ENCODE results near the gene EDAR.

EDAR gene

DNA sequence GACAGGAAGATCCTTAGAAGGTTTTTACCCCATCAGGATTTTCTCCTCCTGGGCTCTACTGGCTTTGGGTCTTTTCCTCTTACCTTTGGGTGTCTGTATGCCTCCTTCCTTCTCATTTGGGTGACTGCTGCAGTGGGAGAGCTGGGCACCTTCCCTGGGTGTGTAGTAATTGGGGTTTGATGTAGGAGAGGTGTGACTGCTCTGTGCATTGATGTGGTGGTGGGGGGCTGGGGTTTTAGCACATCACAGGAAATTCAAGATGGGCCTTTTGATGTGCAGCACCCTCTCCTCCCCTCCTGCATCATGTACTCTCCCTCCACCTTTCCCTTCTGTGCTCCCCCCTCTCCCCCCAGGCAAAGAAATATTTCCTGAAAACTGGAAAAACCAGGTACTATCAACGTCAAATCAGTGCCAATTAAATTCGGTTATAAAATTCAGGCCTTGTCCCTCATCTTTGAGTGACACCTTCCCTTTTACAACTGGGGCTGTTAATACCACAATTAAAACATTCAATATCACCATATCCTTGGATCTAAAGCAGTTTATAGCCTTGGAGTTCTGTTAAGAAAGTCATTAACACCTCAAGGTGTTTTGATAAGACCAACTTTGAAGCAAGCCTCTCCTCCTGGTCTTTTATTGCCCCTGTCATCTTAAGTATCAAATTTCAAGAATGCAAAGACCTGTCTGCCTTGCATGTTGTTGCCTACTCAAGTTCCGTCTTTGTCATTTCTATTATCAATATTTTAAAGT lies 23.3 kb downstream of the EDAR start:
- DNase-seq = no peak

DNA sequence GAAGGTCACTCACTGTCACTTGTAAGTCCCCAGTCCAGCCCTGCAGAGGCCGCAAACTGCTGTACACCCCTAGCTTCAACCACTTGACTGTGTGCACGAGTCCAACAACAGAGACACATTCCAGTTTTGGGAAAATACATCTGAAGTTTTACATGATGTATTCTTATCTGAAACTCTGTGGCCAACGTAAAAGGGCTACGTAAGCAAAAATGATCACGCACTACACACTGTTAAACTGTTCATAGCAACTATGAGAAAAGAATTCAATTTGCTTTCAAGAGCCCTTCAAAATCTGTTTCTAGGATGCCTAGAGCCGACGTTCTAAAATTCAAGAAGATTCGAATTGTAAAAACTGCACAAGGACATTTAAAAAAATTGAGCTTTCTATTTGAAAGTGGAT lies 26.0 kb downstream of the EDAR start:
- no peak for DNase-seq

DNA sequence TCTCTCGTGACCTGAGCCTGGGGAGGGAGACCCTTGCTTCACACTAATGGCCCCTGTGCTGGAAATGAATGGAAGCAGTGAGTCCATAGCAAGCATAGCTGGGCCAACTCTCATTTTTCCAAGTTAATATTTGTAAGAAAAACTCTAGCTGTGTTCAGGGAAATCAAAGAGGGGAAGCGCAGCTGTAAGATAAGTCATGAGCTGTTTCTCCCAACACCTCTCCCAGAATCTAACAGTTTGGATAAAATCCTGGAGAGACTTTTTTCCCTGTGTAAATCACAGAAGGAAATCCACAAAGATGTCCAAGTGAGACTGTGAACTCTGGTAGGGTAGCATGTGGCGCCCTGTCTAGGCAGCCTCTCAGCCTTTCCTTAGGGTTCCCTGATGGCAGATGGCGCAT lies 27.2 kb downstream of the EDAR start:
- DNase-seq = no peak

DNA sequence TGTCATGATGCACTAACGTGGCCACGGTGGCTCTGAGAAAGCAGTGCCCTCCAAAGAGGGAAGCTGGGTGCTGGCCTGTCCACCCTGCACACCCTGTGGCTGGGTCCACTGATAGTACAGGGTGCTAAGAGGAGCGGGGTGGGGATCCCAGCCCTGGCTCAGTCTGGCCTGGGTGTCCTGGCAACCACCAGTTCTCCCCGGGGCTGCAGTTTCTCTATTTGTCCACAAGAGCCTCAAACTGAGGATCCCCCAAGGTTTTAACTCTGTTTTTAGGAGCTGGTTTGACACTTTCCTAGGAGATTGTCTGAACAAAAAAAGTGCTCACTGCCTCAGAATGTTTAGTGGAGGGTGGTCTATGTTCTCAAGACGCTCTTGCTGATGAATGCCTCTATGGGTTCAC lies 29.0 kb downstream of the EDAR start:
- DNase-seq = no peak

DNA sequence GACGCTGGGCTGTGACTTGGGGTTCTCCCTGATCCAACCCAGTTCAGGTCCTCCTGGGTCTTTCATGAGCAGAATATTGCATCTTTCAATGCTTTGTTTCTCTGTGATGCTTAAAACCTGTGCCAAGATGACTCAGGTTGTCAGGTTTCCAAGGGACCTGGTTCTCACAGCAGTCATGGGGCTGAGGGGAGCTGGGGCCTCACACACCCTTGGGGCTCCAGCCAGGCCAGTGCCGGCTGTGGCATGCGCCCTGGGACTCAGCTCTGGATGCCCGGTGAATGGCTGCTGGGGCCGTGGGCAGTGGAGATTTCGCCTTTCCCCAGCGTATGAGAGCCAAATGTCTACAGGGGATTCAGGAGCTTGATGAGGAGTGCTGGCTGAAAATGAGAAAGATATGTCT lies 29.6 kb downstream of the EDAR start:
- no peak for DNase-seq

DNA sequence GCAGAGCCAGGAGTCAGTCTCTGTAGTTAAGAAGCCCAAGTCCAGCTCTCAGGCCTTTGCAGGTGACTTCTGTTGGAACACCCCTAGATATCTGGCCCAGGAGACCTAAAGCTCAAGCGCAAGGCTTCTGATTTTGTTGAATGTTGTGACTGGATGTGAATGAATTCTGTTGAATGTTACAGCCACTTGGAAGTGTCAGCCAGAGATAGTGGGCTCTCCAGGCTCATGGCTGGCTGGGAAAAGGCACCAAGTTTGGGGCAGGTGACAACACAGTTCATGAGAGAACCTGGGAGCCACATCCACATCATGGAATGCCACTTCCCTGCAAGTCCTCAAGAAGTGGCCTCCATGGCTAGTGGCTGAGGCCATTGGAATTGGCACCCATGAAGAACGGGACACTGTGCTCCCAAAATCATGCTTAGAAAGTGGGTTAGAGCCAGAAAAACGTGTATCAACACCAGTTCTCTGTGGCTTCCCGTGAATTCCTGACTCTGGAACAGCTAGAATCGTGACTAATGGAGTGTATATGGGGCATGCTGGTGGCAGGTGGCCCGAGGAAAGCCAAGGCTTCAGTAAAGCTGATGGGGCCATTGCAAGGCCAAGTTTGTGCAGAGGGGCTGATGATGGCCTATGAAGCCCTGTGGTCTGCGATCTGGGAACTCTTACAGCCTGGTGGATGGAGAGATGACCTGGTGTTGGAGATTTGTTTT lies 30.2 kb downstream of the EDAR start:
- peak in 1 of 3 experiments; percentile 26 for DNase-seq

DNA sequence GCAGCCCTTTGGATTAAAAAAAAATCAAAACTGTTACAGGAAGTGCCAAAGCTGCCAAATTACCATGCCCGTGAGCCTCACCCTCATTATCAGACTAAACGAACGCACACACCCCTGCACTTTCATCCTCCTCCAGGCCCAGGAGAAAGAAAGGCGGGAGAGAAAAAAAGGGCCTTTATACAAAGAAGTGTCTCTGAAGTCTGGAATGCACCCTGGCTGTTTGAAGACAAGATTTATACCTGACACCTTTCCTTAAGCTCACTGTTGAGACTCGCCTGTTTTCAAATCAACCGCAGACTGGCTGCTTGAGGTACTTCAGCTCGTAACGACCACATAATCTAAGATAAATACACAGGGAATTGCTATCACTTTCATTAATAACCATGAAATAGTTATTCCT lies 31.0 kb downstream of the EDAR start:
- peak in 2 of 3 experiments; percentile 36 to 70 for DNase-seq

DNA sequence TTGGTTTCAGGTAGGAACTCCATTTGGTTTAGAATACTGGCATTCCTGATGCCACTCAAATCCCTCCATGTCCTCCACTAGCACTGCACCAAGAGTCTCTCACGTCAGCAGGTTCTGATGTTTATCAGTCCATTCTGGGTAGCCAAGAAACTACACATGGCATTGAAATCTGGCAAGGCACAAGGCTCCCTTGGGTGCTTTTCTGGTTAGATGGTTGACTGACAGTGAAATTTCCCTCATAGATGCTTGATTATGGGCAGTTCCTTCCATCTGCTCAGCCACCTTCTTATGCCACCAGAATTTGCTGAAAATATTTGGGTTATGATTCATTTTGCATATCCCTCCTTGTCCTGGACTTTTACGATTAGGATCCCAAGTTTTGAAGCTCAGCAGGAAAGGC lies 32.6 kb downstream of the EDAR start:
- no peak for DNase-seq

DNA sequence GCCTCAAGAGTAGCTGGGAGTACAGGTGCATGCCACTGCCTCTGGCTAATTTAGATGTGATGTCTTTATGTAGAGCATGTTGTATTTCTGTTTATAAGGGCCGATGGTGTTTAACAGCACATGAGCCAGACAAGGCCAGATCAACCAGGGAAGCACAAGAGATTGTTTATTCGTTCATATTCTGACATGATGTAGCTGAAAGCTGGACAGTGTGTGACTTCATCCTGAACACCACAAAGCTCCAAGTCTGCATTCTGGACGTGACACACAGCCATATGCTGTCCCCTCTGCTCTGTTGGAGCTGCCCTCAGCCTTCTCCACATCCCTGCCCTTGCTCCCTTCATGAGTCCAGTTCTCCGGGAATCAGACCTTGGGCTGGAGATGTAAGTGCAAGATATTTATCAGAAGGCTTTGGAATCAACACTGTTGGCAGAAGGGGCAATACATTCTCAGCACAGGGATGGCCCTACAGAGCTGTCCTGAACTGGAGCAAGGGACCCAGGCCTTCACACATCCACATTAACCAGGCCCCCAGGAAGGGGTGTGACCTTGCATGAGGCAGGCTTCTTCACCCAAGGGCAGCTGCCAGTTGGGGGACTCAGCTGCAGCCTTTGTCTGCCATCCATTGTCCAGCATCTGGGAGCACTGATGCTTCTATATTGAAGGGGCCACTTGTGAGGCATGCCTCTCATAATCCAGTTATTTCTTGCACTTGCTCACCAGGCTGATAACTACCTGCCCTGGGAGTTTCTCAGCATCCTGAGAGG lies 38.5 kb downstream of the EDAR start:
- no peak for DNase-seq

DNA sequence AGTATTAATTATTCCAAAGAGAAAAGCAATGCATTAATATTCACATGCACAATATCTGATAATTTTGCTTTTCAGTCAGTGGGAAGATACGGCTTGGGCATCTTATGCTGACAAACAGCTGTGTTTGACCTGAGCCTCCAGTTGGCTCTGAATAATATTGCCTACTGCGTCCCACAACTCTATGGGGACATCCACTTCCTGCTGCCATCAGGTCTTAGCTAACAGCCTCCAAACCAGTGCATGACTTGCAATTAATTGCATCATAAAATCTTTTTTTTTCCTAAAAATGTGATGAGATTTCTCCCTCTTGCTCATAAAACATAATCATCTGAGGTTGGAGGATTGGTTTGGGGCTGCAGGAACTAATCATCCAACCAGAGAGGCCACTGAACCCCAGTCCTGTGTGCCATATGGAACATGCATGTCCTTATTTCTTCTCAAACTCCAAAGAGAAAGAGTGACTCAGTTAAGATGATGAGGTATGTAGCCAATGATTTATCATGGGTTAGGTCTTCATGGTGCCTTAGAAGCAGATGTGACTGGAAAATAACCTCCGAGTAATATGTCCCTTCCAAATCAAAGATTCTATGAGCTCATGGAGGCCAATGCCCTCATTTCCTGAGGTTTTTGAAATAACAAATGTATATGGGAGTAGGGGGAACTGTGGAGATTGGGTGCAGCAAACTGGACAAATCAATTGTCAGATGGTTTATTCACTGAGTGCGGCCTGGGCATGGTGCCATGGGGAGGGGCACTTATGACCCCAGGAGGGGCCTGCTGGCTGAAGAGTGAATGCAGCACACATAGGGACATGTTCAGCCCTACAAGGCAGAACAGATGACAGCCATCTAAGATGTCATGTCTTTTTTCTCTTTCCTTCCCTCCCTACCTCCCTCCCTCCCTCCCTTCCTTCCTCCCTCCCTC lies 39.4 kb downstream of the EDAR start:
- no peak for DNase-seq

DNA sequence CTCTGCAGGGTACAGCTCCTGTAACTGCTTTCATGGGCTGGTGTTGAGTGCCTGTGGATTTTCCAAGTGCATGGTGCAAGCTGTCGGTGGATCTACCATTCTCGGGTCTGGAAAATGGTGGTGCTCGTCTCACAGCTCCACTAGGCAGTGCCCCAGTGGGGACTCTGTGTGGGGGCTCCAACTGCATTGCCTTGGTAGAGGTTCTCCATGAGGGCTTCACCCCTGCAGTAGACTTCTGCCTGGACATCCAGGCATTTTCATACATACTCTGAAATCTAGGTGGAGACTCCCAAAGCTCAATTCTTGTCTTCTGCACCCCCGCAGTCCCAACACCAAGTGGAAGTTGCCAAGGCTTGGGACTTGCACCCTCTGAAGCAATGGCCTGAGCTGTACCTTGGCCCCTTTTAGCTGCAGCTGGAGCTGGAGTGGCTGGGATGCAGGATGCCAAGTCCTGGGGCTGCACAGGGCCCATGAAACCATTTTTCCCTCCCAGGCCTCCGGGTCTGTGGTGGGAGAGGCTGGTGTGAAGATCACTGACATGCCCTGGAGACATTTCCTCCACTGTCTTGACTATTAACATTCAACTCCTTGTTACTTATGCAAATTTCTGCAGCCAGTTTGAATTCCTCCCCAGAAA lies 41.6 kb downstream of the EDAR start:
- no peak for DNase-seq

DNA sequence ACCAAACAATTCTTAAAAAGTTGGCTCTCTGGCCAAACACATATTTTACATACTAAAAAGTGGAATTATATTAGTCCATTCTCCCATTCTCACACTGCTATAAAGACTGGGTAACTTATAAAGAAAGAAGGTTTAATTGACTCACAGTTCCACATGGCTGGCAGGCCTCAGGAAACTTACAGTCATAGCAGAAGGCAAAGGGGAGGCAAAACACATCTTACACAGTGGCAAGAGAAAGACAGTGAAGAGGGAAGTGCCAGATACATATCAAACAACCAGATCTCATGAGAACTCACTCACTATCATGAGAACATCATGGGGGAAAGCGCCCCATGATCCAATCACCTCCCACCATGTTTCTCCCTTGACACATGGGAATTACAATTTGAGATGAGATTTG lies 42.6 kb downstream of the EDAR start:
- DNase-seq = no peak

DNA sequence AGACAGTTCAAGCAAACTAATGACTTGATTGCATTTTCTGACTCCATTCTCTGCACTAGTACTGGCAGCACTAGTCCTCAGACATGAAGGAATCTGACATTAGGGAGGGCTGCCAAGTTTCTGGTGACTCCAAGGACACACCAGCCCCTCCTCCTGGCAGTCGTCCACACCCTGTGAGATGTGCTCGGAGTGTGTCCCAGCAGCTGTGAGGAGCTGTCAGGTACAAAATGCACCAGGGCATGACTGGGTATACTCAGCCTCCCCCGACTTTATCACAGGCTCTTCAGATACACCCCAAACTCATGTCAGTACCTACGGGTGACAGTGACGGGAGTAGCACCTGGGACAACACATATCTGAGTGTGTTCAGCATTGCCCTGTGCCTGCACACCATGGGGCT lies 43.1 kb downstream of the EDAR start:
- no peak for DNase-seq

DNA sequence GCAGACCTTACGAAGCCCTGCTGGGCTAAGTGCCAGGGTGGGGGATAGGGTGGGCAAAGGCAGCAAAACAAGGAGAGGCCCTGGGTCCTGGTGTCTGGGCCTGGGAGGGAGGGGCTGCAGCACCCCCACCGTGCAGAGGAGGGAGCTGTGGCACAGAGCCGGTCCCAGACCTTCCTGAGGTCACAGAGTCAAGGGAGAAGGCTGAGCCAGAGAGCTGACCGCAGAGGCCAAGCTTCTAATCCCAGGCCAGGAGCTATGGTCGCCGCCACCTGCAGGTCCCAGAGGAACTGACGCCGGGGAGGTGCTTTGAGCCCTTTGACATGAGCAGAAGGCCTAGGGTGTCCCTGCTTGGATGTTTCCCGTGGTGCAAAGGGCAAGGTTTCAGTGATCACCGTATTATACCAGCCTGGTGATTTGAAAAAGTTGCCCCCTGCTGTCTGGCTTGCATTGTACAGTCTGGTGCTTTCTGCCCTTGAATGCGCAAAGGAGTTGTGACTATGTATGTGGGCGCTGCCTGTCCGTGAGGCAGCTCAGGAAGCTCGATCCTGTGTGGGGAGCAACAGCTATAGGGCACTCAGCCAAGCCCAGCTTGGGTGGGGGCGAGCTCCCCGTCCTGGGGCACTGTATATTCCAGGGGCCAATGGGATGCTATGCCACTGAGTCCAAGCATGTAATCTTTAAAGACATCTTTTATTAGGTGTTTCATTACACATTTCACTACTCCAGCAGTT lies 44.3 kb downstream of the EDAR start:
- DNase-seq = no peak

DNA sequence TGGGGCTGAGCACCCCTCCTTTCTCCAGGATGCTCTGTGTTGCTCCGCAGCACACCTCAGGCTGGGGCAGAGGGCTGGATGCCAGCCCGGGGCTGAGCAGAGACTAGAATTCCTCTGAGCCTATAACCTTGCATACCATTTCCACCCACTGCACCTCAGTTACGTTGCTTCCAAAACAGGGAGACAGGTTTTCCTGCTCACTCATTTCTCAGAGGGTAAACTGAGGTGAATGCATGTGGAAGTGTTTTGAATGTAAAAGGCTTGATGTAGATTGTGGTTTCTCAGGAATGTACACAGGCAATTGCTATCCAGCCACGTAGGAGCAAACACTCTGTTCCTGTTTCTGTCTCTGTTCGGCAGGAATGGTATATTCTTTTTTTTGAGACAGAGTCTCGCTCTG lies 45.3 kb downstream of the EDAR start:
- no peak for DNase-seq

DNA sequence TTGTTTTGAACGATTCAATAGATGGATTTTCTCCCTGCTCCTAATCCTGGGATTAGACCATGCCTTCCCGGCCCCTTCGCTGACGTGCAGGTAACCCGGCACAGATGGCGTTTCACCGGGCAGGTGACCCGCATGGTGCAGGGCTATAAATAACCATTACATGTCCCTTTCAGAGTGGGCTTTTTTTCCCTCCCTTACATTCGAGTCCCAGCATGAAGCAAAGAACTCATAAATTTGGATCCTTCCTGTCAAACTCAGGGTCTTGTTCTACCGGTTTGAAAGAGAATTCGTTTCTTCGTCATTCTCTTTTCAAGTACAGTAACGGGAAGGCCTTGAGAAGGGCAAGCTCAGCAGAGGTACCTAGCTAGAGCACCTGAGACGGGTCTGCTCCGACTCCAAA lies 46.1 kb downstream of the EDAR start:
- DNase-seq = no peak

DNA sequence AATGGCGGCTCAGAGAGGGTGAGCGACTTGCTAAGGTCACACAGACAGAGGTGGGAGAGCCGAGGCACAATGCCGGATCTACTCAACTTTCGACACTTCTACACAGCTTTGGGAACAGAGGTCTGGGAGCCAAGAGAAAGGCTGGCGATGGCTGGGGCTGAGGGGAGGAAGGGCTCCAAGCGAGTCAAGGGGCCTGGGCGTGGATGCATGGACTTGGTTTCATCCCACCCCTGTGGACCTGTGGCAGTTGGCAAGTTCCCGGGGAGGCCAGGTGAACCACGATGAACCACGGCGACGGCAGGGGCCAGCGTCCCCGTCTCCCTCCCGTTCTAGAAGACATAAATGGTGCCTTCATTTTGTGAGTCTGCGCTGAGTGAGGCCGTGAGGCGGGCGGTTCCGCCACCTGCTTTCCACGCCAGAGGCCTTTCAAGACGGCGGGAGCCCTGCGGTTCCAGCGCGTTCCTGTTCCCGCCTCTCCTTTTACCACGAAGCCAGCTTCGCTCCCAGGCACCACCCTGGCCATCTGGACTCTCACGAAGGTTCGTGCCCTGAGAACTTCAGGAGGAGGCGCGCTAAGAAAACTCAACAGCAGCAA lies 46.7 kb downstream of the EDAR start:
- DNase-seq = no peak

DNA sequence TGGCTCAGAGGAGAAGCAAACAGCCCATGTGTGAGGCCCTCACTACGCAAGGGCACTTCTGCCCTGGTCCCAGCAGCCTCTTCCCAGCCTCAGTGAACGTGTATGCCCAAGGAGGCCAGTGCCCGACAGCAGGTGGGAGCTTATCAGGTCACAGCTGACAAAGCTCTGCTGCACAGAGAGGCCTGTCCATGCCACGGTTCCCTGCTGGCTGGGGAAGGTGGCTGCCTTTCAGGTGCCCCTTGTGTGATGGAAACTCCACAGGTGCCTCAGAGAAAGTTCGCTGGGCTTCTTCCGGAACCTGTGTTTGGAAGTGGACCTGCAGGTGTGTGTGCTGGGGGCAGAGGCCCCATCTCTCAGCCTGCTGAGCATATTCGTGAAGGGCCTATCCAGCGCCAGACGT lies 47.3 kb downstream of the EDAR start:
- no peak for DNase-seq

DNA sequence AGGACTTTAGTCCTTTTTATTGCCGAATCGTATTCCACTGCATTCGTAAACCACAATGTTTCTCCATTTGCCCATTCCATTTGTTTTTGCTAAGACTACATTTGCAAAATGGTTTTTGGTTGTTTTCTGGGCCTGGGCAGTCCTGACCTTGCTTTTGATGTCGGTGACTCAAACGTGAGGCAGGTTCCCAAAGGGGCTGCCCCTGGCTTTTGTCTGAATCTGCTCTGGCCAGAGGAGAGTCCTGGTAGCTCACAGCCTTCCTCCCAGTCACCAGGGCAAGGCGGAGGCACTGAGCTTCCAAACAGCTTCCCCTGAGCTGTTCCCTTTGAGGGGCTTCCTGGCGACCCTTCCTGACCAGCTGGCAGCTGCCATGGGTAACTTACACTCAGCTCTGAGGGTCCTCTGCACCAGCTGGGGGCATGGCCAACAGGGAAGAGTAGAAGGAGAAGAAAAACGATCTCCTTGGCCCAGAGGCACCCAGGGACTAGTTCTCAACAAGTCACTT lies 47.8 kb downstream of the EDAR start:
- DNase-seq = no peak

DNA sequence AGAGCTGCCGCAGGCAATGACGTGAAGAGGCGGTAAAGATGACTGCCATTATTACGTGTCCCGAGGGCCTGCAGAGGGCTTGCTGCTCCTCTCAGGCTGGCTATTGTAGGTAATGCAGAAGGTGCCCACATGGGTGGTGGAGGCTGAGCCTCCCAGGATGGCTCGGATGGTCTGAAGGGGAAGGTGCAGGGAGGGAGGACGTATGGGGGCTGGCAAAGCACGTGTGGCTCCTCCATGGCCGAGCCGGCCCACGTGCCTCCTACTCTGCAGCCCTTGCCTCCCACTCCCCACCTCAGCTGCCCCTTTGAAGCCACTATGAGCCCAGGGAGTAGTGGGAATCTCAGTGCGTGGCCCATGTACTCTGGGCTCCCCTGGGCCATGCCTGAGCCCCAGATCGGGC lies 48.9 kb downstream of the EDAR start:
- no peak for DNase-seq

All from NCI-H1417 (cell line).